Measurements from ENCODE around the gene WSCD2. TPM values are rescaled to one million over a fixed set of nuclear protein-coding genes. Genes with fewer than 3 reads are reported as not detected.

The WSCD2 gene
- total and polyA plus RNA-seq, 2 of the 4 experiments (the other 2 are of a cell fraction), result not detected

DNA sequence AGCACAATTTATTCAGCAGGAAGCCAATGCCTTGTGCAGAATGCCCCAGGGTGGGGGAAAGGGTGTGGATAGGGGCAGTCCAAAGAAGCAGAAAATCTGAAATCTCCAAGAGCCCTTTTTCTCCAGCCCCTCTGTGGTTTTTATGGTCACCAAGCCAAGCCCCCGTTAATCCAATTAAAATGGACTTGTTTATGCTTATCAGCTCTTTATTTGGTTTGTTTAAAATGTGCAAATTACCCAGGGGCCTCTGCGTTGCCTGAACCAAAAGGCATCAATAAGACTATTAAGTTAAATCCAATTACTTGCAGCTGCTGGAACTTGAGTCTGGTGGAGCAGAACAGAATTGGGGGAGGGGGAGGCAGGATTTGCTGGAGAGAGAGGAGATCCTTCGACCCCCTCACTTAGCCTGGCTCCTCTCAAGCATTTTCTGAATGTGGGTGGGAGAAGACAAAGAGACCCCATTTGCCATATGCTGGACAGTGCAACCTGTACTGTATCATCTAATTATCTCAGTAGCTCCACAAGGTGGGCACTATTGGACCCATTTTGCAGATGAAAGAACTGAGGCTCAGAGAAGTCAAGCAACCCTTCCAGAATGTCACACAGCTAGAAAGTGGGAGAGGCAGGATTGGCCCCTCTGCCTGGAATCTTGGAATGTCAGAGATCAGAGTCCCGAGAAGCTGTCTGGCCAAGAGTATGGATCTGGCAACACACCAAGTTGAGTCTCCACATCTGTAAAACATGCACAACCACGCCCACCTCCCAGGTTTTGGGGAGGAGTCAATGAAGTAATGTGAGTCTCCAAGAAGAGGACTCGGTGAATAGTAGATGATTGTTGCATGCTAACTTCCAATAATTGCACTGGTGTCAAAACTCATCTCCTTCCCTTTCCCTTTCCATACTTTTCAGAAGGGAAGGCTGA is 143.1 kb downstream of the WSCD2 start:
- Histone ChIP-seq H2AK9ac (replicated peaks; ENCODE audit: low read depth, low read length, poor library complexity) (no peak overlapping the region), H2BK5ac (ENCODE audit: low read depth, low read length, poor library complexity, severe bottlenecking) (no peak overlapping the region), H2BK15ac (ENCODE audit: low read depth, low read length) (no peak overlapping the region), H3K27ac (ENCODE audit: insufficient read depth, low read length) (no peak overlapping the region), H4K5ac (ENCODE audit: low read depth, low read length) (no peak overlapping the region), H4K8ac (ENCODE audit: low read depth in 2 of 2, low read length in 2 of 2) (no peak overlapping the region), H2BK120ac (ENCODE audit: low read depth, low read length) (no peak overlapping the region), H3K9me1 (ENCODE audit: insufficient read depth, low read length) (no peaks in the 10 kb centered on the region), H3K79me1 (ENCODE audit: low read depth in 1 of 2, low read length in 2 of 2) (no peaks in the 10 kb centered on the region), H4K20me1 (ENCODE audit: insufficient read depth, low read length) (no peaks in the 10 kb centered on the region), H3K14ac (replicated peaks; ENCODE audit: low read depth, low read length) (no peak overlapping the region), H3K36me3 (ENCODE audit: control insufficient read depth, insufficient read depth, low read length) (no peaks in the 10 kb centered on the region), H3K4me3 (ENCODE audit: insufficient read depth, low read depth, low read length) (no peak overlapping the region), H4K91ac (ENCODE audit: insufficient read depth, low read depth, low read length) (no peak overlapping the region), H3K9me3 (ENCODE audit: control insufficient read depth, insufficient read depth, low read length) (no peaks in the 10 kb centered on the region; the same call in 1 of the 2 replicates), H2AK5ac (ENCODE audit: low read depth, low read length) (no peak overlapping the region), H2BK20ac (ENCODE audit: low read depth, low read length) (no peak overlapping the region), H3K4me1 (ENCODE audit: control insufficient read depth, insufficient read depth, low read length) (no peaks in the 10 kb centered on the region), H3K18ac (ENCODE audit: low read depth, low read length) (no peak overlapping the region), H3K27me3 (ENCODE audit: control insufficient read depth, insufficient read depth, low read length) (no peaks in the 10 kb centered on the region), H3K56ac (ENCODE audit: extremely low read depth, insufficient read depth, low read length) (no peak overlapping the region), H2AFZ (replicated peaks; ENCODE audit: low read length, poor library complexity) (no peak overlapping the region), H3K23ac (ENCODE audit: low read depth, low read length) (no peak overlapping the region), H3K4me2 (ENCODE audit: low read depth, low read length) (no peak overlapping the region), H3K9ac (ENCODE audit: low read depth, low read length) (no peak overlapping the region), H3K4ac (ENCODE audit: low read depth, low read length) (no peak overlapping the region)
- no TSS peak for BruUV-seq (replicated peaks)
- intact Hi-C loops (cut with micrococcal nuclease), result no loop called here
- dilution Hi-C loops (cut with HindIII; ENCODE audit: low sequenced_read_pairs, unreplicated experiment), result no loop called here
- ChIA-PET POLR2A (ENCODE audit: unreplicated experiment) (no interaction called here), CTCF (no interaction called here)
- in situ Hi-C loops (cut with MboI; ENCODE audit: low sequenced_read_pairs), result no loop called here
- DNase-seq (no peak), ATAC-seq (ENCODE audit: low read depth) (no peak)
- TF ChIP-seq BHLHE40 (IDR thresholded peaks at IDR 0.05; ENCODE audit: low read depth, low read length) (no peak), CHD1 (IDR thresholded peaks at IDR 0.05; ENCODE audit: low read depth, low read length) (no peak), RAD21 (IDR thresholded peaks at IDR 0.05; ENCODE audit: low read length) (no peak), SMC3 (IDR thresholded peaks at IDR 0.05; ENCODE audit: low read depth, low read length) (no peak), ELK1 (IDR thresholded peaks at IDR 0.05; ENCODE audit: borderline replicate concordance, low read depth, low read length) (no peak), FOS (IDR thresholded peaks at IDR 0.05; ENCODE audit: low read depth, low read length) (no peak), NFE2L2 (IDR thresholded peaks at IDR 0.05; ENCODE audit: low read depth, low read length) (no peak), MAZ (IDR thresholded peaks at IDR 0.05; ENCODE audit: borderline replicate concordance, low read depth, low read length) (no peak), CTCF (conservative IDR thresholded peaks at IDR 0.05; ENCODE audit: low read depth, low read length) (no peak), POLR2A (IDR thresholded peaks at IDR 0.05; ENCODE audit: low read depth, low read length) (no peak)
- WGBS, 2 experiments (ENCODE audit: extremely low coverage in 2 of 2, insufficient read length in 1 of 2), result no CpG with 5 or more reads among the region's 6 CpGs

Data from IMR-90 (cell line).